GM21526 (cell line): ENCODE measurements around the gene RAG1.
"Not testable (repeated sequence)": the region's sequence is repeated elsewhere in the genome, so short reads cannot be mapped to it uniquely, and the experiment has no call there.

Experiments used
- ATAC-seq: cut with Tn5 transposase; IDR thresholded peaks from one replicate; pipeline ENCODE4 v1.9.1; 2021; ENCODE audit warnings: moderate library complexity; ENCODE audit not compliant: unreplicated experiment, low FRiP score

Gene RAG1

DNA sequence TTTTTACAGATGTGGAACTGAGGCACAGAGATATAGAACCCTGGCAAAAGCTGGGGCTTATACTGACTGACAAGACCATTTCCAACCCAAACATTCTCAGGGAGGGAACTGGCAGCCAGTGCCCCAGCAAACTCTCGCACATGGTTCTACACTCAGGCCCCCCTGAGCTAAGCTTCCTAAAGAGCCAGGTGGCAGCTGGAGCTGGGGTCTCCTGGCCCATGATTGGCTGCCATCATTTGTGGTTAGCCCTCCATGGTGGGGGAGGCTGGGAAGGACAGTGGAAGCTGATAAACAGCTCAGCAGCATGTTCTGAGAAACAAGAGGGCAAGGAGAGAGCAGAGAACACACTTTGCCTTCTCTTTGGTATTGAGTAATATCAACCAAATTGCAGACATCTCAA lies at the start of gene RAG1:
Gene RAG1 (plus strand): TSS at position 314 of the 400 bp plus-strand sequence. CDS start 5,298 bp downstream, outside the sequence.
- no peak for ATAC-seq

DNA sequence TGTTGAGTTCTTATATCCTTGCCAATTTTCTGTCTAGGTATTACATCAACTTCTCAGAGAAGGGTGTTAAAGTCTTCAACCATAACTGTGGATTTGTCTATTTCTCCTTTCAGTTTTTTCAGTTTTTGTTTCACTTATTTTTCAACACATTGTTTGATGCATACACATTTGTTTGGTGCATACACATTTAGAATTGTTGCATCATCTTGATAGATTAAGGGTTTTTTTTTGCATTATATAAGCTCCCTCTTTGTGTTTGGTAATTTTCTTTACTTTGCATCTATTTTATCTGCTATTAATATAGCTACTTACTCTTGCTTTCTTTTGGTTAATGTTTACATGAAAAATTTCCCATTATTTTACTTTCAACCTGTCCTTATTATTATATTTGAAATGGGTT lies 37.0 kb upstream of the RAG1 start:
- ATAC-seq = no peak

DNA sequence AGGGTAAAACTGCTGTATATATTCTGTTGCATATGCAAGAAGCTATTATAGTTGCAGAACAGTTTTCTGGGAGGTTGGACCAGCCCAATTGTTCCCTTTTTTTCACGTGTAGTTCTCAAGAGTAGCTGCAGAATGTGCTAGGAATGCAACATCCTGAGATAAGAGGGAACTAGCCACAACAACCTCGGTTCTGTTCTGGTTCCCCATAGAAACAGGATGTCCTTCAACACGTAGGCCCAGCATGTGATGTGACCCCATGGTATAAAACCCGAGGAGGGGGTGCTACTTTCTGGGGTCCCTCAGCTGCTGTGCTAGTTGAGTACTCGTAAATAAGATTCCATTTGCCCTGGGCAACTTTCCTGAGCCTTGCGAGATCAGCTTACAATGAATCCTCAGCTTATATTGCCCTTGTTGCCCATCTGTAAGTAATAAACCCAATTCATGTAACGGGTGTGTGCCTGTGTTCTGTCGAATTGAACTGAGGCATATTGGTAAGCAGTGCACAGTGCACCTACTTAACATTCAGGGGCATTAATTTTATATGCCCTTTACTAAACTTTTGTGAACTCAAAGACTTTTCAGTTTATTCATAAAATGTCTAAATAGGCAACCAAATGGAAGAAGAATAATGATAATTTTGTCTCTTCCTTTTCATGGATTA lies 34.7 kb upstream of the RAG1 start:
- ATAC-seq = no peak

DNA sequence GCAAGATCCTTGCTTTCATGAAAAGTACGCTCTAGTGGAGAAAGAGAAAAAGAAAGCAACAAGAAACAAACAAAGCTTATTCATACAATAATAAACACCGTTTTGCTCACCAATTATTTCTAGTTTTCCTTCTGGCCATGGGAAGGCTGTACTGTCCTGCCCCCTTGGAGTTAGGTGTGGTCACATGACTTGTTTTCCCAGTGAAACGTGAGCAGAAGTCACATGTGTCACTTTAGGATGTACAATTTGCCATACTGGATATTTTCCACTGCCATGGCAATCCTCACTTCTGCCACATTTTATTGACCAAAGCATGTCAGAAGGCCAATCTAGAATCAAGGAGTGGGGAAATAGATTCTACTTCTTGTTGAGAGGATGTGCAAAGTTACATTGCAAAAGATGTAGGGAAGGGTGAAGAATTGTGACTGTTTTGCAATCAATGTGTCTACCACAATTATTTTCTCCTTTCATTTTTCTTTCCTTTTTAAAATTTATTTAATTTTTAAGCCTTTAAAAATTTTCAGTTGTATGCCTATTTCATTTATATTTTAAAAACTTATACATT lies 33.4 kb upstream of the RAG1 start:
- no peak for ATAC-seq

DNA sequence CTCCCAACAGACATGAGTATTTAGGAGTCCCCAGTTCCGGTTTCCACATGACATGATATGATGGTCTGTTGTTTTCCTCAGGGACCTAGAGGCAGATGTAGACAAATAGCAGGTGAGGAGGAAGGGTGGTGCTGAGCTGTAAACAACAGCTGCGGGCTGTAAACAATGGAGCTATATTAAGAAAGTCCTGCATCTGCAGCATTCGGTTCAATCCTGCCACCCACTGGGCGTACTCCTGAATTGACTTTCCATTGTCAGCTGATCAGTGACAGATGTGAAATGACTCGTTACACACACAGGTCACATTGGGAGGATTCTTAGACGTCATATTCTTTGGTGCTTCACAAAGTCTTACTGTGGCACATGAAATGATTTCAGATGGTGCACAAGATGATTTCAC lies 26.8 kb upstream of the RAG1 start:
- ATAC-seq = peak; percentile 98

DNA sequence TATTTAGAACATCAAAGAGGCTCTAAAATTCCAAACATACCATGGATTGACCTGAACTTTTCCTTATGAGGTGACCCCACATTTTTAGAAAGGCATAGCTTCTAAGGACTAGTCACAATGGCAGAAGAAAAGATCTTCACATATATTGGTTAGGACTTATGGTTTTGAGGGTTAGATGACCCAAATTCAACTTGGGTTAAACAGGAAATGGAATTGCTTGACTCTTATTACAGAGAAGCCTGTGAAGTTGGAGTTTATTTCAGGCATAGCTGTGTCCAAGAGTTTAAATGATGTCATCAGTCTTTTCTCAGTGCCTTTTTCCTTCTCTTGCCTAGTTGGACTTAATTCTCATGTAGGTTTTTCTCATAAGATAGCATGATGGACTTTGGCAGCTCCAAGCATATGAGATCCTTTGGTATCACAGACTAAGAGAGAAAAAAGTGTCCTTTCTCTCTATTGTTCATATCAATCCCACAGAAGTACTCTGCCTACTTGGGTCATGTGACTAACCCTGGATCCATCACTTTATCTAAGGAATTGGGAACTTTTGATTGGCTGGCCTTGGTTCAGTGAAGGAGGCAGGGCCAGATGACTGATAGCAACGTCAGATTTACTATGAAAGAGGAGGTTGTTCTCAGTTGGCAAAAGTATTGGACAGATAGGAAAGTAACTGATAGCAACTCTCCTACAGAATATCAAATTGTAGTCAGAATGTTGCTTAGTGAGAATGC lies 17.3 kb upstream of the RAG1 start:
- no peak for ATAC-seq

- ATAC-seq = not testable (repeated sequence)
These were observed 10.4 kb upstream of the RAG1 start for GRCh38 chr11:36557390-36557789.

- no peak for ATAC-seq
These were observed 9.8 kb upstream of the RAG1 start for GRCh38 chr11:36557991-36558390.

DNA sequence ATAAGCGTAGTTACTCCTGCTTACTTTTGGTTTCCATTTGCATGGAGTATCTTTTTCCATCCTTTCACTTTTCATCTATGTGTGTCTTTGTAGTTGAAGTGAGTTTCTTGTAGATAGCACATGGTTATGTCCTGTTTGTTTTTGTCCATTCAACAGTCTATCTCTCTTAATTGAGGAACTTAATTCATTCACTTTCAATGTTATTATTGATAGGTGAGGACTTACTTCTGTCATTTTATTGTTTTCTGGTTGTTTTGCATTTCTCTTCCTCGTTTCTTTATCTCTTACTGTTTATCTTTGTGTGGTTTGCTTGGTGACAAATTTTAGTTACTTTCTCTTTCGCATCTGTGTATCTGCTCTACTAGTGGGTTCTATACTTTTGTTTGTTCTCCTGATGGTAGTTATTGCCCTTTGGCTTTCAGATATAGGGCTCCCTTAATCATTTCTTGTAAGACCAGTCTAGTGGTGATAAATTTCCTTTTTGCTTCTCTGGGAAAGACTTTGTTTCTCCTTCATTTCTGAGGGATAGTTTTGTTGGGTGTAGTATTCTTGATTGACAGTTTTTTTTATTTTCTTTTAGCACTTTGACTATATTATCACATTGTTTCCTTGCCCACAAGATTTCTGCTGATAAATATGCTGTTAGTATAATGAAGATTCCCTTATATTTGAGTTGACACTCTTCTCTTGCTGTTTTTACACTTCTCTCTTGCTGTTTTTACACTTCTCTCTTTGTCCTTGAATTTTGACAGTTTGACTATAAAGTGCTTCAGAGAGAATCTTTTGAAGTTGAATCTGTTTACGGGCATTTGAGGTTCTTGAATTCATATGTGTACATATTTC lies 9.0 kb upstream of the RAG1 start:
- peak; percentile 93 for ATAC-seq

DNA sequence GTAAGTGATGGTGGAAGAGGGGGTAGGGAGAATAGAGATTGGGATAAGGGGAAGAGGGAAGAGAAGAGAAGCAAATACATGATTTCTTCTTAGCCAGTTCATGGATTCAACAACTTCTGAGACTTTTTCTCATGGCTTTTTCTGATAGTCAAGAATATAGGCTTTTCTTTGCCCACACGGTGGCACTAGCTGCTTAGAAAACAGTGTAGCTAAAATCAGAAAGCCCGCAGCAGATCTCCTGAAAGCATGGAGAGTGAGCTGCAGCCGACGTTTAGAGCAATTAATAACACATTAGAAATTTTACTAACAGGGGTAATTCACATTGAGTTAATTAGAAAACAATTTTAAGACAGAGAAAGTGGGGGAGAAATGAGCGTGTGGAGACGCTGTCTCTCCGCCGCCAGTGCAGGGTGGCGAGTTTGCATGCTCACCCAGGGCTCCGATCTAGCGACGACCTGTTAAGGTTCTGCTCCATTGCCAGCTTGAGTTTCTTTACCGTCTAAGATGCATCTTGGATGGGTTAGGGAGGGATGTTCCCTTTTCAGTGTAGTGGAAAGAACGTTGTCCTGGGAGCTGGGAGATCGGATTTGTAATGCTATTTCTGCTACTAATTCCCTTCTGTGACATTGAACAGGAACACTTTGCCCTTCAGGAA lies 3.3 kb upstream of the RAG1 start:
- no peak for ATAC-seq

DNA sequence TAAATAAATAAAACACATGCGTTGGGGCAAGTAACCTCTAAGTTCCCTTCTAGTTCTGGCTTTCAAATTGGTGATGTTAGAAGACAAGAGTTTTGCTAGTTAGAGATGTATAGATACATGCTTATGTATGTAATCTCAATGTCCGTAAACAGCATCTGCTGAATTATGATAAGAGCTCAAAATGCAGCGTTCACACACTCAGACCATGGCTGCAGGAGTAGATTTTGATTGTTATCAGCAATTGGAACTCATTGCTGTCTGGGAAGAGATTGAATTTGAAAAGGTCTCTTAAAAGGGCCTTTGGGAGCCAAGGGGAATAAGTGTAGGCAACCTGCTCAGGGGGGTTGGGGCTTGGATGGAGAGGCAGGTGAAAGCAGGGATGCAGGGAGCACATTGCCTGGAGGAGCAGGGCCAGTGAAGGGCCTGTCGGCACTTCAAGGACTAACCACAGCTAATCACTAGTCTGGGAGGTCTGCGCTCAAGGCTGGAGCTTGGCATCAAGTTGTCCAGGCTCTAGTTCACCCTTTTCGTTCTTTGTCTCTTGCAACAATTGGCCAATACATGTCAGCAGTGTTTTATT lies 2.7 kb upstream of the RAG1 start:
- ATAC-seq = no peak

DNA sequence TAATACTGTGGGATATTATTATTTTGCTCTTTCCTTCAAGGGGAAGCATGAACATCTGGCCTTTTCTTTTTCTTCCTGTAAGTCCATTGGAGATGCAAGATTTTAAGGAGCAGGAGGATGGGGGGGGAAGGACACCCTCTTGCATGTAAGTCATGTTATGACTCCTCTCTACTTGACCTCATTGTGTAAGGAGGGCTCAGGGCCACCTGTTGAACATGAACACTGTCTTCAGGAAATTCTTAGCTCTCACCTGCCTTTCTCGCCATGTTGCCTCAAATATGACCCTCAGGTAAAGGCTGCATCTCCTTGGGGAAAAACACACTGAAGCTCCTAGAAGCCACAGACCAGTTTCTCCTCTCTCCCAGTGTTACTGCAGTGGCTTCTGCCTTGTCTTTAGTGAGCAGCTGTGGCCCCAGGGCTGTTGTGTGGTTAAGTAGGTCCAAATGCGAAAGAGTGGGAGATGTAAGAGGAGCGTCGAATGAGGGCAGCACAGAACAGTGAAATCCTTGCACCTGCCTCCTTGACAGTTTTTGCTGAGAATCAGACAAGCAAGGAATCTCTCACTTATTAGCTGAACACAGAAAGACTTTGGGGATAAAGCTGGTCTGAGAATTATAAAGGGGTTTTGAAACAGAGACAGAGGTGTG lies 1.3 kb upstream of the RAG1 start:
- ATAC-seq = no peak

- ATAC-seq = no peak
These were observed 1.3 kb downstream of the RAG1 start for GRCh38 chr11:36569095-36569494.

GRCh38 chr11:36574486-36574885 lies 6.7 kb downstream of the RAG1 start:
- ATAC-seq = no peak

- ATAC-seq = no peak
These were observed 9.6 kb downstream of the RAG1 start for GRCh38 chr11:36577373-36577772.

GRCh38 chr11:36577859-36578258 lies 10.1 kb downstream of the RAG1 start:
- ATAC-seq = no peak

DNA sequence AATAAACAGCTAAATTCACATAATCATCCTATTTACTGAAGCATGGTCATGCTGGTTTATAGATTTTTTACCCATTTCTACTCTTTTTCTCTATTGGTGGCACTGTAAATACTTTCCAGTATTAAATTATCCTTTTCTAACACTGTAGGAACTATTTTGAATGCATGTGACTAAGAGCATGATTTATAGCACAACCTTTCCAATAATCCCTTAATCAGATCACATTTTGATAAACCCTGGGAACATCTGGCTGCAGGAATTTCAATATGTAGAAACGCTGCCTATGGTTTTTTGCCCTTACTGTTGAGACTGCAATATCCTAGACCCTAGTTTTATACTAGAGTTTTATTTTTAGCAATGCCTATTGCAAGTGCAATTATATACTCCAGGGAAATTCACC lies 10.7 kb downstream of the RAG1 start:
- ATAC-seq = no peak

GRCh38 chr11:36581536-36581935 lies 13.7 kb downstream of the RAG1 start:
- ATAC-seq = no peak

DNA sequence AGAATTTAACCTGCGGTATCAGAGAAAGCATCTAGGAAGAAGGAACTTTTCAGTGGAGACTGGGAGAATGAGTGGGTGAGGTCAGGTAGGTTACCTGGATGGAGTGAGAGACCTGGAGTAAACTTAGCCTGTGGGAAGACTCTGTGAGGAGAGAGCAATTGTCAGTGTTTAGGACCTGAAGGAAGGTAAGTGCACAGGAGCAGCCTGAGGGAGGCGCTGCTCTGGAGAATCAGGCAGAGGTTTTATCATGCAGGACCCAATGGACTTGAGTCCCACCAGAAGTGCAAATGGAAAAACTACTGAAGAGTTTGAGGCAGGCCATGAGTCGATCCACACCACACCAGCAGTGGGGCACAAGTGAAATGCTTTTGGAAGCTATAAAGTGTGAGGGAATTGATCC lies 15.9 kb downstream of the RAG1 start:
- ATAC-seq = no peak

GRCh38 chr11:36586543-36586942 lies 18.7 kb downstream of the RAG1 start:
- peak; percentile 70 for ATAC-seq
